Head of caudate nucleus (tissue), 42 donors: ENCODE results near the gene ASTN2.
A peak's percentile ranks its signal among the peaks of the same experiment; 100 is the strongest.
"Not testable (repeated sequence)": the region's sequence is repeated elsewhere in the genome, so short reads cannot be mapped to it uniquely, and the experiment has no call there.

ENCODE experiments used
- DNase-seq, 42 donors: peaks; one replicate each; pipeline versions ENCODE4 v3.0.0 to v3.0.0-alpha.2; 2020 to 2021; ENCODE audit warnings: mixed read lengths in 7 of 42
- intact Hi-C: fragments of 100-400 bp; cut with DNase I; formaldehyde crosslinking; loops from one replicate; pipeline ENCODE4 v1.15.0; 2022

The ASTN2 gene

GRCh38 chr9:116471093-116471906, 943.6 kb downstream of the ASTN2 start:
- intact Hi-C loops = no loop called here
- peak in 5 of 42 donors; percentile 5 to 48 (median 15) for DNase-seq

GRCh38 chr9:116468793-116469527, 945.9 kb downstream of the ASTN2 start:
- DNase-seq = no peak
- intact Hi-C loops = no loop called here

- intact Hi-C loops = no loop called here
Observed at GRCh38 chr9:116468369-116468768, 946.5 kb downstream of the ASTN2 start.

GRCh38 chr9:116467740-116468351, 947.0 kb downstream of the ASTN2 start:
- DNase-seq = no peak
- intact Hi-C loops = no loop called here

More at GRCh38 chr9:116468369-116468768, 946.5 kb downstream of the ASTN2 start:
- no peak for DNase-seq

GRCh38 chr9:116466271-116467235, 948.3 kb downstream of the ASTN2 start:
- no peak for DNase-seq
- intact Hi-C loops = no loop called here

- no peak for DNase-seq
- intact Hi-C loops = no loop called here
Observed at GRCh38 chr9:116465576-116466270, 949.1 kb downstream of the ASTN2 start.

GRCh38 chr9:116464987-116465571, 949.8 kb downstream of the ASTN2 start:
- intact Hi-C loops = no loop called here
- no peak for DNase-seq

GRCh38 chr9:116464423-116464822, 950.4 kb downstream of the ASTN2 start:
- DNase-seq = no peak
- intact Hi-C loops = no loop called here

GRCh38 chr9:116461632-116462031, 953.2 kb downstream of the ASTN2 start:
- intact Hi-C loops = no loop called here

GRCh38 chr9:116460026-116460425, 954.8 kb downstream of the ASTN2 start:
- intact Hi-C loops = no loop called here
- DNase-seq = no peak

More at GRCh38 chr9:116461632-116462031, 953.2 kb downstream of the ASTN2 start:
- DNase-seq = no peak

GRCh38 chr9:116459576-116459975, 955.3 kb downstream of the ASTN2 start:
- DNase-seq = no peak
- intact Hi-C loops = no loop called here

- DNase-seq = no peak
- intact Hi-C loops = no loop called here
Observed at GRCh38 chr9:116456490-116457088, 958.3 kb downstream of the ASTN2 start.

GRCh38 chr9:116454539-116454938, 960.3 kb downstream of the ASTN2 start:
- DNase-seq, intact Hi-C loops: not testable (repeated sequence)

GRCh38 chr9:116453785-116454184, 961.1 kb downstream of the ASTN2 start:
- no peak for DNase-seq
- intact Hi-C loops = no loop called here

GRCh38 chr9:116452634-116453033, 962.2 kb downstream of the ASTN2 start:
- intact Hi-C loops = no loop called here
- DNase-seq = no peak

GRCh38 chr9:116452227-116452626, 962.6 kb downstream of the ASTN2 start:
- intact Hi-C loops = no loop called here
- no peak for DNase-seq

GRCh38 chr9:116451500-116452115, 963.2 kb downstream of the ASTN2 start:
- intact Hi-C loops = no loop called here
- no peak for DNase-seq
